A549 (cell line): Measurements from ENCODE around the gene HOXC10. TPM values are rescaled to one million over a fixed set of nuclear protein-coding genes. Genes with fewer than 3 reads are reported as not detected.

ENCODE experiments used
- ATAC-seq, 2 experiments: fragments of 200-7000 bp in 1 of 2; fragments of >200 bp in 1 of 2; cut with Nextera tagmentation in 1 of 2; cut with Tn5 transposase in 1 of 2; 3 replicates each; pipeline versions ENCODE4 v1.8.0 to v1.9.1; 2018 to 2020; ENCODE audit warnings: mild to moderate bottlenecking in 1 of 2, moderate library complexity in 1 of 2
- CTCF ChIA-PET: fragments of 300-600 bp; sonication (Branson Sonifier 250); formaldehyde crosslinking; extraction: SDS; loops from one replicate; lab custom pipeline; 2021; ENCODE audit warnings: antibody characterized with exemption, inconsistent platforms; lab: Yijun Ruan, JAX
- POLR2A ChIA-PET: fragments of 350-600 bp; formaldehyde crosslinking; extraction: SDS; loops from one replicate; lab custom pipeline; 2021; ENCODE audit warnings: antibody characterized with exemption, inconsistent platforms; lab: Yijun Ruan, JAX
- DNase-seq, 2 experiments: peaks; one replicate each; pipeline versions ENCODE4 v3.0.0 to v3.0.0-alpha.2; 2011 to 2016; ENCODE audit warnings: low read depth in 1 of 2, low spot score in 1 of 2
- FAIRE-seq: peaks from 2 replicates; lab custom pipeline; 2011; peaks lifted over from hg19 to GRCh38; lab: Jason Lieb, UNC
- H3K27ac ChIP-seq, 2 experiments: fragments of >200 bp; sonication (Bioruptor Twin); formaldehyde crosslinking; 3 replicates each; pipeline ENCODE4 v1.5.1; 2016 to 2017
- H3K4me1 ChIP-seq: fragments of >200 bp; sonication (Bioruptor Twin); formaldehyde crosslinking; 3 replicates; pipeline ENCODE4 v1.6.1; 2016
- H3K4me2 ChIP-seq: fragments of >200 bp; sonication (Bioruptor Twin); formaldehyde crosslinking; 3 replicates; pipeline ENCODE4 v1.6.1; 2016
- H3K4me3 ChIP-seq: fragments of >200 bp; sonication (Bioruptor Twin); formaldehyde crosslinking; 3 replicates; pipeline ENCODE4 v1.5.1; 2016
- H3K9me3 ChIP-seq: fragments of >200 bp; sonication (Bioruptor Twin); formaldehyde crosslinking; 3 replicates; pipeline ENCODE4 v1.6.1; 2016
- BHLHE40 ChIP-seq: IDR thresholded peaks from 2 replicates; pipeline ENCODE4 v1.6.1; 2012; ENCODE audit warnings: low read depth, low read length, inconsistent platforms
- CBX2 ChIP-seq: fragments of 200-600 bp; sonication (generic); IDR thresholded peaks from 2 replicates; pipeline ENCODE4 v1.6.1; 2016; ENCODE audit warnings: low read depth, mild to moderate bottlenecking, borderline replicate concordance
- CHD4 ChIP-seq: fragments of 200-600 bp; sonication (generic); IDR thresholded peaks from 2 replicates; pipeline ENCODE4 v1.6.1; 2016; ENCODE audit warnings: antibody characterized with exemption, mild to moderate bottlenecking, borderline replicate concordance
- E2F6 ChIP-seq: IDR thresholded peaks from 2 replicates; pipeline ENCODE4 v1.6.1; 2012; ENCODE audit warnings: low read depth, borderline replicate concordance
- EHF ChIP-seq: fragments of 250-450 bp; sonication (Bioruptor Pico); IDR thresholded peaks from 2 replicates; pipeline ENCODE4 v1.5.0; 2020; ENCODE audit warnings: mild to moderate bottlenecking
- ESRRA ChIP-seq: fragments of 150-350 bp; IDR thresholded peaks from 2 replicates; pipeline ENCODE4 v1.6.1; 2014; ENCODE audit warnings: mild to moderate bottlenecking, low read length, borderline replicate concordance
- FOSB ChIP-seq: fragments of 250-450 bp; sonication (Bioruptor Pico); IDR thresholded peaks from 2 replicates; pipeline ENCODE4 v1.5.0; 2020; ENCODE audit warnings: mild to moderate bottlenecking, moderate library complexity
- FOSL2 ChIP-seq, 2 experiments: fragments of 450-650 bp in 1 of 2; fragments of >200 bp in 1 of 2; sonication (Bioruptor Twin) in 1 of 2; formaldehyde crosslinking; IDR thresholded peaks; 2 replicates each; pipeline versions ENCODE4 v1.5.0 to v1.6.1; 2016 to 2020; ENCODE audit warnings: mild to moderate bottlenecking in 1 of 2, moderate library complexity in 1 of 2
- HMGXB4 ChIP-seq: fragments of 250-450 bp; sonication (Bioruptor Pico); IDR thresholded peaks from 2 replicates; pipeline ENCODE4 v1.5.0; 2021; ENCODE audit warnings: mild to moderate bottlenecking, moderate library complexity, borderline replicate concordance
- HOXB5 ChIP-seq: fragments of 250-450 bp; sonication (Bioruptor Pico); IDR thresholded peaks from 2 replicates; pipeline ENCODE4 v1.5.0; 2020; ENCODE audit warnings: mild to moderate bottlenecking, moderate library complexity
- MAZ ChIP-seq: fragments of 150-350 bp; IDR thresholded peaks from 2 replicates; pipeline ENCODE4 v1.6.1; 2014; ENCODE audit warnings: antibody characterized with exemption, low read depth, low read length, borderline replicate concordance
- MYC ChIP-seq: IDR thresholded peaks from 2 replicates; pipeline ENCODE4 v1.6.1; 2012; ENCODE audit warnings: mild to moderate bottlenecking, inconsistent platforms, low read length, improper control_type of control experiment, borderline replicate concordance
- NPAS2 ChIP-seq: fragments of 250-450 bp; sonication (Bioruptor Pico); IDR thresholded peaks from 2 replicates; pipeline ENCODE4 v1.8.0; 2022; ENCODE audit warnings: mild to moderate bottlenecking, moderate library complexity, borderline replicate concordance
- PHF8 ChIP-seq: fragments of 200-600 bp; sonication (generic); IDR thresholded peaks from 2 replicates; pipeline ENCODE4 v1.6.1; 2016; ENCODE audit warnings: low read depth, mild to moderate bottlenecking, antibody characterized with exemption, moderate library complexity, borderline replicate concordance
- POLR2AphosphoS2 ChIP-seq: conservative IDR thresholded peaks from 2 replicates; pipeline ENCODE4 v1.6.1; 2012; ENCODE audit warnings: low read length, improper control_type of control experiment, inconsistent platforms
- RAD21 ChIP-seq, 2 experiments: fragments of >200 bp in 1 of 2; sonication (Bioruptor Twin) in 1 of 2; formaldehyde crosslinking in 1 of 2; IDR thresholded peaks in 1 of 2; conservative IDR thresholded peaks in 1 of 2; 2 replicates in 1 of 2; 3 replicates in 1 of 2; pipeline ENCODE4 v1.6.1; 2012 to 2018; ENCODE audit warnings: inconsistent platforms in 1 of 2
- RNF2 ChIP-seq: fragments of 200-600 bp; sonication (generic); IDR thresholded peaks from 2 replicates; pipeline ENCODE4 v1.6.1; 2016; ENCODE audit warnings: low read depth, mild to moderate bottlenecking, antibody characterized with exemption, moderate library complexity, borderline replicate concordance
- SMC3 ChIP-seq: fragments of >200 bp; sonication (Bioruptor Twin); formaldehyde crosslinking; IDR thresholded peaks from 3 replicates; pipeline ENCODE4 v1.6.1; 2018; ENCODE audit warnings: inconsistent platforms
- TFCP2L1 ChIP-seq: fragments of 250-450 bp; sonication (Bioruptor Pico); IDR thresholded peaks from 2 replicates; pipeline ENCODE4 v1.5.0; 2021; ENCODE audit warnings: mild to moderate bottlenecking
- TP53 ChIP-seq: fragments of 250-450 bp; sonication (Bioruptor Pico); IDR thresholded peaks from 2 replicates; pipeline ENCODE4 v1.5.0; 2021; ENCODE audit warnings: mild to moderate bottlenecking, moderate library complexity
- ZC3H11A ChIP-seq: fragments of 450-650 bp; IDR thresholded peaks from 2 replicates; pipeline ENCODE4 v1.6.1; 2014; ENCODE audit warnings: antibody characterized with exemption, mild to moderate bottlenecking
- ZNF302 ChIP-seq: fragments of 250-450 bp; sonication (Bioruptor Pico); IDR thresholded peaks from 2 replicates; pipeline ENCODE4 v1.9.0; 2021; ENCODE audit warnings: inconsistent platforms, mild to moderate bottlenecking, moderate library complexity
- WGBS: methylation state at CpG from one replicate; pipeline ENCODE4 v1.1.6; 2017; ENCODE audit errors: missing lambda C conversion rate; 5-methylcytosine and 5-hydroxymethylcytosine counted together
- polyA plus RNA-seq, 4 experiments: library from polyadenylated mRNA; depleted of rRNA in 3 of 4; stranded (reverse); fragments of >200 nt; fragmentation: RNase III in 1 of 4; extraction: RNeasy Plus Mini Kit Qiagen cat#74134 plus additional on column Dnase treatment in 1 of 4; gene quantifications; 2 replicates in 3 of 4; 3 replicates in 1 of 4; pipeline ENCODE4 v1.2.3, GENCODE V29; 2011 to 2017

Gene HOXC10
- polyA plus RNA-seq, 2 of the 4 experiments (the other 2 are of a cell fraction), result 2.9 to 3.2 TPM

GRCh38 chr12:54015018-54015931 is 30.3 kb downstream of the HOXC10 start:
- peak overlapping the region; percentile 96 for H3K4me2 ChIP-seq
- TF ChIP-seq FOSL2 (IDR thresholded peaks at IDR 0.05) (no peak), FOSL2 (CRISPR knock-in tag; IDR thresholded peaks at IDR 0.05) (no peak), RAD21 (conservative IDR thresholded peaks at IDR 0.05 in 1 of 2, IDR thresholded peaks at IDR 0.05 in 1 of 2) (no peak)
- TF ChIP-seq, all 56 proteins: peak for 0
- H3K4me1 ChIP-seq, result peaks cover 60% of the 10 kb centered on the region
- peak overlapping the region; percentile 96 to 99; a peak in 5 of 6 replicates for H3K27ac ChIP-seq
- DNase-seq (no peak), ATAC-seq (no peak), FAIRE-seq (no peak)
- WGBS, result 90% methylated on average over 23 of the region's 23 CpGs
- no peaks in the 10 kb centered on the region for H3K9me3 ChIP-seq
- H3K4me3 ChIP-seq, result no peak overlapping the region
- ChIA-PET CTCF (interaction anchor here (1.0 to 28.7 kb wide), 7 partner anchors 8 to 250 kb away, joined by 3 to 1074 read pairs (median 9); partner anchors contain the start of genes HOXC5, HOXC6 and SMUG1), POLR2A (no interaction called here)

- POLR2A ChIA-PET, result interaction anchor here (0.9 to 2.5 kb wide), 9 partner anchors 10 to 200 kb away, joined by 3 to 26 read pairs (median 11); partner anchors contain the start of genes HOXC4, HOXC5, HOXC6 and HOXC9
- WGBS, result 88% methylated on average over 3 of the region's 3 CpGs
- ATAC-seq, result no peak
- DNase-seq, result no peak
- peak overlapping the region; percentile 96 for H3K4me2 ChIP-seq
- H3K27ac ChIP-seq, result peak overlapping the region; percentile 96 to 99
- no peak for FAIRE-seq
- H3K4me1 ChIP-seq, result peaks cover 56% of the 10 kb centered on the region
- peak overlapping the region; percentile 61 for H3K4me3 ChIP-seq
- no peaks in the 10 kb centered on the region for H3K9me3 ChIP-seq
- TF ChIP-seq TP53 (CRISPR knock-in tag) (no peak), FOSB (CRISPR knock-in tag) (no peak), BHLHE40 (no peak), NPAS2 (no peak), CBX2 (no peak), POLR2AphosphoS2 (no peak), CHD4 (no peak), EHF (CRISPR knock-in tag) (no peak), RNF2 (no peak), ESRRA (no peak), SMC3 (no peak), PHF8 (no peak), MAZ (no peak), ZNF302 (CRISPR knock-in tag) (no peak), MYC (no peak), HOXB5 (no peak), E2F6 (no peak), HMGXB4 (CRISPR knock-in tag) (no peak), TFCP2L1 (no peak), ZC3H11A (no peak)
- TF ChIP-seq, all 56 proteins: peak for 0
- CTCF ChIA-PET, result interaction anchor here (1.0 to 28.7 kb wide), 10 partner anchors 7 to 270 kb away, joined by 3 to 1074 read pairs (median 8); partner anchors contain the start of genes HOXC5, HOXC6, HOXC9 and SMUG1
These were observed 31.1 kb downstream of the HOXC10 start for GRCh38 chr12:54016051-54016450.
